ENCODE measurements around the gene GRID1.
"Not testable (repeated sequence)": the region's sequence is repeated elsewhere in the genome, so short reads cannot be mapped to it uniquely, and the experiment has no call there.

Gene GRID1

GRCh38 chr10:85961479-85962067 is 405.0 kb downstream of the GRID1 start:
- DNase-seq, result no peak

- DNase-seq, result no peak
Measured at GRCh38 chr10:85961073-85961472, 405.5 kb downstream of the GRID1 start.

- DNase-seq, result no peak
Measured at GRCh38 chr10:85959239-85959638, 407.4 kb downstream of the GRID1 start.

- DNase-seq, result no peak
Measured at GRCh38 chr10:85950921-85951320, 415.7 kb downstream of the GRID1 start.

GRCh38 chr10:85946713-85947326 is 419.8 kb downstream of the GRID1 start:
- DNase-seq, result no peak

GRCh38 chr10:85936161-85936560 is 430.4 kb downstream of the GRID1 start:
- DNase-seq, result no peak

- no peak for DNase-seq
Measured at GRCh38 chr10:85934586-85934985, 432.0 kb downstream of the GRID1 start.

GRCh38 chr10:85929993-85930392 is 436.6 kb downstream of the GRID1 start:
- DNase-seq, result not testable (repeated sequence)

GRCh38 chr10:85927952-85928665 is 438.5 kb downstream of the GRID1 start:
- DNase-seq, result no peak

- DNase-seq, result no peak
Measured at GRCh38 chr10:85926986-85927385, 439.6 kb downstream of the GRID1 start.

- DNase-seq, result no peak
Measured at GRCh38 chr10:85926136-85926535, 440.5 kb downstream of the GRID1 start.

GRCh38 chr10:85925201-85925750 is 441.3 kb downstream of the GRID1 start:
- no peak for DNase-seq

GRCh38 chr10:85924382-85925102 is 442.1 kb downstream of the GRID1 start:
- no peak for DNase-seq

GRCh38 chr10:85922356-85923129 is 444.1 kb downstream of the GRID1 start:
- DNase-seq, result no peak

GRCh38 chr10:85921789-85922188 is 444.8 kb downstream of the GRID1 start:
- DNase-seq, result no peak

- DNase-seq, result no peak
Measured at GRCh38 chr10:85920311-85920710, 446.3 kb downstream of the GRID1 start.

GRCh38 chr10:85919491-85920021 is 447.0 kb downstream of the GRID1 start:
- no peak for DNase-seq

GRCh38 chr10:85918371-85918770 is 448.2 kb downstream of the GRID1 start:
- no peak for DNase-seq

- DNase-seq, result no peak
Measured at GRCh38 chr10:85917601-85918000, 449.0 kb downstream of the GRID1 start.

GRCh38 chr10:85916994-85917573 is 449.5 kb downstream of the GRID1 start:
- no peak for DNase-seq

- no peak for DNase-seq
Measured at GRCh38 chr10:85916286-85916685, 450.3 kb downstream of the GRID1 start.
